NCI-H510A (cell line): ENCODE results near the gene HIC1.

Experiments
- DNase-seq: peaks from one replicate; lab custom pipeline; 2025; lab: John Stamatoyannopoulos, UW

Gene HIC1

GRCh38 chr17:2025220-2025621 lies 29.7 kb upstream of the HIC1 start, which contains the start of gene RTN4RL1:
Gene RTN4RL1, minus strand, starts transcription at chr17:2025334. Its CDS starts 469 bp downstream, at chr17:2024865.
- peak; percentile 46 for DNase-seq

- no peak for DNase-seq
Measured at GRCh38 chr17:2025622-2026309, 29.1 kb upstream of the HIC1 start.

GRCh38 chr17:2027528-2028233 lies 27.2 kb upstream of the HIC1 start:
- DNase-seq, result no peak

GRCh38 chr17:2028234-2028614 lies 26.7 kb upstream of the HIC1 start:
- no peak for DNase-seq

- DNase-seq, result no peak
Measured at GRCh38 chr17:2028737-2029136, 26.2 kb upstream of the HIC1 start.

GRCh38 chr17:2029911-2030778 lies 24.8 kb upstream of the HIC1 start, which contains the start of gene DPH1:
Gene DPH1, plus strand, starts transcription at chr17:2030153. Its CDS starts 17 bp downstream, at chr17:2030170.
- peak; percentile 51 for DNase-seq

- DNase-seq, result no peak
Measured at GRCh38 chr17:2030779-2031163, 24.1 kb upstream of the HIC1 start.

- DNase-seq, result no peak
Measured at GRCh38 chr17:2033153-2033552, 21.8 kb upstream of the HIC1 start.

- no peak for DNase-seq
Measured at GRCh38 chr17:2034157-2034556, 20.7 kb upstream of the HIC1 start.

GRCh38 chr17:2034806-2035540 lies 19.9 kb upstream of the HIC1 start:
- DNase-seq, result no peak

- DNase-seq, result no peak
Measured at GRCh38 chr17:2035541-2036488, 19.1 kb upstream of the HIC1 start.

- DNase-seq, result no peak
Measured at GRCh38 chr17:2037155-2037554, 17.7 kb upstream of the HIC1 start.

- DNase-seq, result no peak
Measured at GRCh38 chr17:2040219-2040827, 14.6 kb upstream of the HIC1 start.

GRCh38 chr17:2040942-2041560 lies 13.9 kb upstream of the HIC1 start:
- DNase-seq, result no peak

- DNase-seq, result peak; percentile 71
Measured at GRCh38 chr17:2041561-2042389, 13.1 kb upstream of the HIC1 start, which contains the start of gene OVCA2. Gene OVCA2, plus strand, starts transcription at chr17:2042022. Its CDS starts 26 bp downstream, at chr17:2042048.

GRCh38 chr17:2042390-2042847 lies 12.5 kb upstream of the HIC1 start:
- DNase-seq, result no peak

- no peak for DNase-seq
Measured at GRCh38 chr17:2042933-2043332, 12.0 kb upstream of the HIC1 start.

- DNase-seq, result no peak
Measured at GRCh38 chr17:2043785-2044184, 11.1 kb upstream of the HIC1 start.
